Caco-2 (cell line): Measurements from ENCODE around the gene NAXD. TPM values are rescaled to one million over a fixed set of nuclear protein-coding genes. Genes with fewer than 3 reads are reported as not detected.

ENCODE experiments used
- BruUV-seq: library from RNA; stranded (reverse); fragments of 400-500 nt; replicated peaks from 2 replicates; lab custom pipeline; 2021; lab: Mats Ljungman, UMichigan
- CTCF ChIA-PET: fragments of 300-600 bp; sonication (Branson Sonifier 250); formaldehyde crosslinking; loops from one replicate; lab custom pipeline; 2022; ENCODE audit warnings: antibody characterized with exemption; lab: Charles Lee
- POLR2A ChIA-PET: fragments of 300-600 bp; sonication (Branson Sonifier 250); formaldehyde crosslinking; loops from one replicate; lab custom pipeline; 2022; ENCODE audit warnings: antibody characterized with exemption; lab: Charles Lee
- DNase-seq, 2 experiments: peaks; one replicate each; pipeline versions ENCODE4 v3.0.0 to v3.0.0-alpha.2; 2020 to 2022
- H3K27me3 ChIP-seq: replicated peaks from 2 replicates; pipeline ENCODE4 v1.6.0; 2011; ENCODE audit warnings: low read length; ENCODE audit not compliant: control insufficient read depth, insufficient read depth
- H3K36me3 ChIP-seq: 2 replicates; pipeline ENCODE4 v1.5.1; 2011; ENCODE audit warnings: low read length; ENCODE audit not compliant: control insufficient read depth, insufficient read depth
- H3K4me1 ChIP-seq: fragments of 250-450 bp; sonication (Bioruptor Pico); 2 replicates; pipeline ENCODE4 v1.5.1; 2020; ENCODE audit warnings: mild to moderate bottlenecking
- H3K4me3 ChIP-seq: 2 replicates; pipeline ENCODE4 v1.5.1; 2011; ENCODE audit warnings: low read depth, mild to moderate bottlenecking, control low read depth, low read length
- H3K9me3 ChIP-seq: fragments of 250-450 bp; sonication (Bioruptor Pico); 2 replicates; pipeline ENCODE4 v1.5.1; 2020; ENCODE audit warnings: mild to moderate bottlenecking, moderate library complexity
- H3K27ac Mint-ChIP-seq: one replicate; pipeline ENCODE4 v1.8.0; 2022; ENCODE audit warnings: mixed read lengths; ENCODE audit not compliant: unreplicated experiment
- H3K27me3 Mint-ChIP-seq: one replicate; pipeline ENCODE4 v1.8.0; 2022; ENCODE audit warnings: mixed read lengths; ENCODE audit not compliant: insufficient read depth, unreplicated experiment
- H3K36me3 Mint-ChIP-seq: one replicate; pipeline ENCODE4 v1.8.0; 2022; ENCODE audit warnings: mild to moderate bottlenecking, mixed read lengths; ENCODE audit not compliant: insufficient read depth, unreplicated experiment
- H3K4me1 Mint-ChIP-seq: one replicate; pipeline ENCODE4 v1.8.0; 2022; ENCODE audit warnings: low read depth, mixed read lengths; ENCODE audit not compliant: unreplicated experiment
- H3K4me3 Mint-ChIP-seq: one replicate; pipeline ENCODE4 v1.8.0; 2022; ENCODE audit warnings: mild to moderate bottlenecking, moderate library complexity, mixed read lengths; ENCODE audit not compliant: unreplicated experiment
- H3K9me3 Mint-ChIP-seq: one replicate; pipeline ENCODE4 v1.8.0; 2022; ENCODE audit warnings: mixed read lengths; ENCODE audit not compliant: unreplicated experiment
- intact Hi-C: fragments of 100-400 bp; cut with micrococcal nuclease; formaldehyde crosslinking; loops from one replicate; pipeline ENCODE4 v1.10.0; 2022; ENCODE audit not compliant: unreplicated experiment
- total RNA-seq: library from RNA; stranded (reverse); gene quantifications from 2 replicates; pipeline ENCODE4 v1.2.3, GENCODE V29; 2022
- TF ChIP-seq, protein P1 (sequence below), 2 experiments: fragments of 200-600 bp in 1 of 2; IDR thresholded peaks; 1 replicate in 1 of 2; 2 replicates in 1 of 2; pipeline versions ENCODE4 v1.5.1 to v1.8.0; 2011 to 2022; ENCODE audit warnings: antibody characterized with exemption in 1 of 2, control low read depth in 1 of 2, inconsistent platforms in 1 of 2, low read depth in 1 of 2, low read length in 1 of 2, mild to moderate bottlenecking in 1 of 2, moderate library complexity in 1 of 2; ENCODE audit not compliant: insufficient read depth in 1 of 2, severe bottlenecking in 1 of 2, unreplicated experiment in 1 of 2

NAXD gene
- total RNA-seq, 1 experiment from 2014 or later: 51.5 TPM

DNA sequence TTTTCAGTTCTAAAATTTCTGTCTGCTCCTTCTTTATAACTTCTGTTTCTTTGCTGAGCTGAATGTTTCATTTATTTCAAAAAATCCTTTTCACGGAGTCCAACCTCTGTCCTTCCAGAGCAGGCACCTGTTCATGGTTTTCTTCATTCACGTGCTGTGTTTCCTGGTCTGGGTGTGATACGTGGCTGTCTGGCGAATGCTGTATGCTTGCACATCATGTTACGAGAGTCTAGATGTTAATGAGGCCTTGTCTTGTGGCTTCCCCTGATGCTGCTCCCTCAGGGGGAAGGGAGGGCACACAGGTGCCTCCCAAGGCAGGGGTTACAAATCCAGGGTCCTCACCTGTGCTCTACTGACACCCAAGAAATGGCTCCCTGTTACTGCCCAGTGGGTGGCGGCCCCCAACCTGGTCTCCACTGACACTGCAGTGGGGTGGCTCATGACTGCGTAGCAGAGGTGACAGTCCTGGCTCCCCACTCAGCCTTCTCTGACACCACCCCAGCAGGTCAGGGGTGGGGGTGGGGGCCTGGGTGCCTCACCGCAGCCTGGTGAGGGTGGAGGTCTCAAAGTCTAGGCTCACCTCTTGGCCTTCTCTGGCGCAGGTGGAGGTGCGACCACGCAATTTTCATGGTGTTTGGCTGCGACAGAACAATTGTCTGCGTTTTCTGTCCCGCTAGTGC is 33.7 kb upstream of the NAXD start:
- no peaks in the 10 kb centered on the region for H3K4me1 Mint-ChIP-seq
- BruUV-seq: no TSS peak
- POLR2A ChIA-PET: no interaction called here

DNA sequence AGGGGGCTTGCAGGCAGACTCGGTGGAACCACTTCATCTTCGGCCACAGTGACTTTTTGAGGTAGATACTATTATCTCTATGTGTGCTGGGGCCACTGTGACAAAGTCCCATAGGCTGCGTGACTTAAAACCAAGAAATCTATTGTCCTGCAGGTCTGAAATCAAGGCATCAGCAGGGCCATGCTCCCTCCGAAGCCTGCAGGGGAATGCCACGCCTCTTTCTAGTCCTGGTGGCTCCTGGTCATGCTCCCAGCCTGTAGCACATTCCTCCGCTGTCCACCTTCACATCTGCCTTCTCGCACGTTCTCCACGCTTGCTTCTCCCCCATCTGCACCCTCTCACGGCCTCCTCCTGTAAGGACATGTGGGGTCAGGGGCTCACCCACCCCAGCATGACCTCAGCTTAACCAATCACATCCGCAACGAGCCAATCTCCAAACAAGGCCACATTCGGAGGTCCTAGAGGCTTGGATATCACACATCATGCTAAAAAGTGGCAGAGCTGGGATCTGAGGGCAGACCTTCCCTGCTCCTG is 32.9 kb upstream of the NAXD start:
- Mint-ChIP-seq H3K27ac (peak overlapping the region; percentile 7), H3K4me3 (no peak overlapping the region), H3K36me3 (peaks cover 4% of the 10 kb centered on the region), H3K4me1 (no peaks in the 10 kb centered on the region), H3K27me3 (no peaks in the 10 kb centered on the region), H3K9me3 (peaks cover 10% of the 10 kb centered on the region)
- ChIA-PET POLR2A (no interaction called here), CTCF (no interaction called here)
- Histone ChIP-seq H3K4me3 (no peak overlapping the region), H3K9me3 (no peaks in the 10 kb centered on the region), H3K4me1 (no peaks in the 10 kb centered on the region), H3K36me3 (no peaks in the 10 kb centered on the region), H3K27me3 (no peaks in the 10 kb centered on the region)
- DNase-seq: no peak
- intact Hi-C loops: no loop called here
- BruUV-seq: no TSS peak
- TF ChIP-seq, protein P1, sequence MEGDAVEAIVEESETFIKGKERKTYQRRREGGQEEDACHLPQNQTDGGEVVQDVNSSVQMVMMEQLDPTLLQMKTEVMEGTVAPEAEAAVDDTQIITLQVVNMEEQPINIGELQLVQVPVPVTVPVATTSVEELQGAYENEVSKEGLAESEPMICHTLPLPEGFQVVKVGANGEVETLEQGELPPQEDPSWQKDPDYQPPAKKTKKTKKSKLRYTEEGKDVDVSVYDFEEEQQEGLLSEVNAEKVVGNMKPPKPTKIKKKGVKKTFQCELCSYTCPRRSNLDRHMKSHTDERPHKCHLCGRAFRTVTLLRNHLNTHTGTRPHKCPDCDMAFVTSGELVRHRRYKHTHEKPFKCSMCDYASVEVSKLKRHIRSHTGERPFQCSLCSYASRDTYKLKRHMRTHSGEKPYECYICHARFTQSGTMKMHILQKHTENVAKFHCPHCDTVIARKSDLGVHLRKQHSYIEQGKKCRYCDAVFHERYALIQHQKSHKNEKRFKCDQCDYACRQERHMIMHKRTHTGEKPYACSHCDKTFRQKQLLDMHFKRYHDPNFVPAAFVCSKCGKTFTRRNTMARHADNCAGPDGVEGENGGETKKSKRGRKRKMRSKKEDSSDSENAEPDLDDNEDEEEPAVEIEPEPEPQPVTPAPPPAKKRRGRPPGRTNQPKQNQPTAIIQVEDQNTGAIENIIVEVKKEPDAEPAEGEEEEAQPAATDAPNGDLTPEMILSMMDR (IDR thresholded peaks at IDR 0.05; ENCODE audit: insufficient read depth in 1 of 2, low read depth in 1 of 2, low read length in 1 of 2, severe bottlenecking in 1 of 2, unreplicated experiment in 1 of 2): no peak

More for the DNA sequence above, 33.7 kb upstream of the NAXD start:
- intact Hi-C loops: no loop called here
- no peaks in the 10 kb centered on the region for H3K27me3 ChIP-seq
- CTCF ChIA-PET: no interaction called here
- TF ChIP-seq, protein P1 (IDR thresholded peaks at IDR 0.05; ENCODE audit: insufficient read depth in 1 of 2, low read depth in 1 of 2, low read length in 1 of 2, severe bottlenecking in 1 of 2, unreplicated experiment in 1 of 2): no peak
- peak overlapping the region; percentile 7 for H3K27ac Mint-ChIP-seq
- no peak overlapping the region for H3K4me3 ChIP-seq
- H3K27me3 Mint-ChIP-seq: no peaks in the 10 kb centered on the region
- no peak overlapping the region for H3K4me3 Mint-ChIP-seq
- DNase-seq: no peak
- peaks cover 7% of the 10 kb centered on the region for H3K36me3 Mint-ChIP-seq
- H3K9me3 Mint-ChIP-seq: peaks cover 8% of the 10 kb centered on the region
- H3K36me3 ChIP-seq: no peaks in the 10 kb centered on the region
- H3K9me3 ChIP-seq: no peaks in the 10 kb centered on the region
- peaks cover 2% of the 10 kb centered on the region for H3K4me1 ChIP-seq

DNA sequence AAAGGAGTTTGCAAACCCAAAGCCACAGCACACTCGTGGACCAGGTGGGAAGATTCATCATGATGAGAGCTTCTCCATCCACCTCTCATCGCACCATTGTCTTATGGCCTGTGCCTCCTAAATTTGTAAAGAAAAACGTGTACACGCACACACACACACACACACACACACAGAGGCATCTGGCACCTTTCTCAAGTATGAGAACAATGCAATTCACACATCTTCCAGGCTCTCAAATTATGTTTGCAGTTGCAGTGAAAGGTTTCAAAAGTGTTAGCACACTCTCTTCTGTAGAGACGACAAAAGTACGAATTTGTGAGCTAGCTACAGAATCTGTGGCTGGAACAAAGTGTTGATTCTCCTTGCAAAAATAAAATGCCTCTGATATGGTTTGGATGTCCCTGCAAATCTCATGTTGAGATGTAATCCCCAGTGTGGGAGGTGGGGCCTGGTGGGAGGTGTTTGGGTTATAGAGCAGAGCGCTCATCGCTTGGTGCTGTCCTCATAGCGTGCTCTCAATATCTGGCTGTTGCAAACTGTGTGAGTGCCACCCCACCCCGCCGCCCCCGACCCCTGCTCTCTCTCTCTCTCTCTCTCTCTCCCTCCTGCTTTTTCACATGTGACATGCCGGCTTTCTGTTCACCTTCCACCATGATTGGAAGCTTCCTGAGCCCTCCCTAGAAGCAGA is 32.0 kb upstream of the NAXD start:
- Histone ChIP-seq H3K9me3 (no peaks in the 10 kb centered on the region), H3K36me3 (no peaks in the 10 kb centered on the region), H3K4me1 (no peaks in the 10 kb centered on the region), H3K27me3 (no peaks in the 10 kb centered on the region), H3K4me3 (no peak overlapping the region)
- no peak overlapping the region for H3K4me3 Mint-ChIP-seq
- no peak for DNase-seq
- no peaks in the 10 kb centered on the region for H3K4me1 Mint-ChIP-seq
- no peaks in the 10 kb centered on the region for H3K36me3 Mint-ChIP-seq
- POLR2A ChIA-PET: no interaction called here
- intact Hi-C loops: no loop called here
- no peak overlapping the region for H3K27ac Mint-ChIP-seq
- TF ChIP-seq, protein P1 (IDR thresholded peaks at IDR 0.05; ENCODE audit: insufficient read depth in 1 of 2, low read depth in 1 of 2, low read length in 1 of 2, severe bottlenecking in 1 of 2, unreplicated experiment in 1 of 2): no peak
- CTCF ChIA-PET: no interaction called here
- peaks cover 10% of the 10 kb centered on the region for H3K9me3 Mint-ChIP-seq
- BruUV-seq: no TSS peak
- no peaks in the 10 kb centered on the region for H3K27me3 Mint-ChIP-seq
